Osteoblast (primary cell): ENCODE data around the gene TDRD9. TPM values are rescaled to one million over a fixed set of nuclear protein-coding genes. Genes with fewer than 3 reads are reported as not detected.

Experiments used
- DNase-seq: peaks from one replicate; pipeline ENCODE4 v3.0.0; 2011; ENCODE audit warnings: low spot score, mixed read lengths; ENCODE audit not compliant: insufficient read length; ENCODE audit errors: missing footprints
- H2AFZ ChIP-seq: 2 replicates; pipeline ENCODE4 v1.6.0; 2011; ENCODE audit warnings: mild to moderate bottlenecking, low read length
- H3K27ac ChIP-seq: 2 replicates; pipeline ENCODE4 v1.5.1; 2011; ENCODE audit warnings: mild to moderate bottlenecking, low read depth, low read length, moderate library complexity
- H3K27me3 ChIP-seq: 2 replicates; pipeline ENCODE4 v1.6.0; 2012; ENCODE audit warnings: mild to moderate bottlenecking, control low read depth, inconsistent platforms, low read length, moderate library complexity; ENCODE audit not compliant: insufficient read depth
- H3K36me3 ChIP-seq: 2 replicates; pipeline ENCODE4 v1.5.1; 2011; ENCODE audit warnings: mild to moderate bottlenecking, low read length, control low read depth, moderate library complexity; ENCODE audit not compliant: insufficient read depth
- H3K4me1 ChIP-seq: 2 replicates; pipeline ENCODE4 v1.5.1; 2011; ENCODE audit warnings: mild to moderate bottlenecking, low read length, control low read depth, moderate library complexity; ENCODE audit not compliant: insufficient read depth
- H3K4me2 ChIP-seq: 2 replicates; pipeline ENCODE4 v1.6.0; 2011; ENCODE audit warnings: mild to moderate bottlenecking, low read length; ENCODE audit not compliant: insufficient read depth
- H3K4me3 ChIP-seq: fragments of 200-600 bp; sonication (generic); 3 replicates; pipeline ENCODE4 v1.5.1; 2012; ENCODE audit warnings: mild to moderate bottlenecking, low read length, inconsistent platforms; ENCODE audit not compliant: insufficient read depth
- H3K79me2 ChIP-seq: 2 replicates; pipeline ENCODE4 v1.6.0; 2012; ENCODE audit warnings: mild to moderate bottlenecking, low read length, control low read depth, inconsistent platforms; ENCODE audit not compliant: insufficient read depth
- H3K9me3 ChIP-seq: 2 replicates; pipeline ENCODE4 v1.5.1; 2011; ENCODE audit warnings: low read depth, low read length, control low read depth
- H4K20me1 ChIP-seq: 2 replicates; pipeline ENCODE4 v1.6.0; 2012; ENCODE audit warnings: mild to moderate bottlenecking, low read length, control low read depth; ENCODE audit not compliant: insufficient read depth
- CTCF ChIP-seq: IDR thresholded peaks from 2 replicates; pipeline ENCODE4 v1.5.1; 2011; ENCODE audit warnings: mild to moderate bottlenecking, low read depth, low read length, moderate library complexity; ENCODE audit errors: extremely low read depth
- total RNA-seq: library from RNA; depleted of rRNA; stranded (reverse); fragments of >200 nt; gene quantifications from 2 replicates; pipeline ENCODE4 v1.2.3, GENCODE V29; 2012

Gene TDRD9
- total RNA-seq, 1 donor, result 1.1 TPM

DNA sequence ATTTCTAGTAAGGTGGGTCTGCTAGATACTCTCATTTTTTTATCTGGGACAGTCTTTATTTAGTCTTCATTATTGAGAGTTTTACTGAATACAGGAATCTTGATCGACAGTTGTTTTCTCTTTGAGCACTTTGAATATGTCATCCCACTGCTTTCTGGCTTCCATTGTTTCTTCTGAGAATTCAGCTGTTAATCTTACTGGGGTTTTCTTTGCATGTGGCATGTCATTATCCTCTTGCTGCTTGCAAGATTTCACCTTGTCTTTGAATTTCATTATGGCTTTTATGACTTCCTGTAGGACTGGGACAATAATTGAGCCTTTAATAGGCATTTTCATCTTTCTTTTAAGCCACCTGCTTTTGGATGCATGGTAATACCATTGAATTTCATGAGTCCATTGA lies 60.8 kb downstream of the TDRD9 start:
- no peaks in the 10 kb centered on the region for H4K20me1 ChIP-seq
- DNase-seq, result no peak
- H2AFZ ChIP-seq, result no peak overlapping the region
- no peaks in the 10 kb centered on the region for H3K36me3 ChIP-seq
- H3K4me1 ChIP-seq, result no peaks in the 10 kb centered on the region
- H3K4me3 ChIP-seq, result no peak overlapping the region
- no peak overlapping the region for H3K4me2 ChIP-seq
- no peak overlapping the region for H3K27ac ChIP-seq
- H3K79me2 ChIP-seq, result no peaks in the 10 kb centered on the region
- no peaks in the 10 kb centered on the region for H3K27me3 ChIP-seq
- H3K9me3 ChIP-seq, result no peaks in the 10 kb centered on the region
- TF ChIP-seq CTCF, result no peak

- no peaks in the 10 kb centered on the region for H3K27me3 ChIP-seq
- no peaks in the 10 kb centered on the region for H3K36me3 ChIP-seq
- H3K79me2 ChIP-seq, result no peaks in the 10 kb centered on the region
- no peak overlapping the region for H2AFZ ChIP-seq
- no peak overlapping the region for H3K4me2 ChIP-seq
- H3K4me3 ChIP-seq, result no peak overlapping the region
- DNase-seq, result no peak
- TF ChIP-seq CTCF, result no peak
- no peaks in the 10 kb centered on the region for H3K9me3 ChIP-seq
- H4K20me1 ChIP-seq, result no peaks in the 10 kb centered on the region
- H3K4me1 ChIP-seq, result no peaks in the 10 kb centered on the region
- no peak overlapping the region for H3K27ac ChIP-seq
Observed at GRCh38 chr14:103989964-103990363, 61.7 kb downstream of the TDRD9 start.

DNA sequence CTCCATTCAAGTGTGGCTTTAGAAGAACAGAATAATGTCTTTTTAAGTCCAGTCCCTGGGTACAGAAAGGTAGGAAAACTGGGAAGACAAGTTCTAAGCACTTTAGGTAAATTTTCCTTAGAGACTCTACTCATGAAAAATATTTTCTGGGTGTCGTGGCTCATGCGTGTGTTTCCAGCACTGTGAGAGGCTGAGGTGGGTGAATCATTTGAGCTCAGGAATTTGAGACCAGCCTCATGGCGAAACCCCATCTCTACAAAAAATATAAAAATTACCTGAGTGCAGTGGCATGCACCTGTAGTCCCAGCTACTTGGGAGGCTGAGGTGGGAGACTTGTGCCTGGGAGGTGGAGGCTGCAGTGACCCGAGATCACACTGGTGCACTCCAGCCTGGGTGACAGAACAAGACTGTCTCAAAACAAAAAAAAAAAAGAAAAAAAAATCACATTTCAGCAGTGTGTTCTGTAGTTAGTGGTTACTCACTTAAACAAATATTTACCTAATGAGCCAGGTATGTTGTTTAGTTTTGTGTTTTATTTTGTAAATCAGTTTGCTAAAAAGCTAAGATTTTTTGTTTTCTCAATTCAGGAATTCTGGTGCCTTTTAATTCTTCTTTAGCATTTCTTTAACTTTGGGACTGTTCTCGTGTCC lies 66.4 kb downstream of the TDRD9 start:
- H3K27ac ChIP-seq, result no peak overlapping the region
- H3K4me3 ChIP-seq, result no peak overlapping the region
- no peaks in the 10 kb centered on the region for H3K9me3 ChIP-seq
- no peak for TF ChIP-seq CTCF
- no peaks in the 10 kb centered on the region for H3K79me2 ChIP-seq
- H3K4me1 ChIP-seq, result no peaks in the 10 kb centered on the region
- no peaks in the 10 kb centered on the region for H4K20me1 ChIP-seq
- no peaks in the 10 kb centered on the region for H3K36me3 ChIP-seq
- no peak overlapping the region for H2AFZ ChIP-seq
- peaks cover 8% of the 10 kb centered on the region for H3K27me3 ChIP-seq
- no peak overlapping the region for H3K4me2 ChIP-seq
- peak; percentile 19 for DNase-seq

- peak; percentile 18 for DNase-seq
- Histone ChIP-seq H3K4me3 (no peak overlapping the region), H3K9me3 (no peaks in the 10 kb centered on the region), H3K4me1 (no peaks in the 10 kb centered on the region), H3K4me2 (no peak overlapping the region), H4K20me1 (no peaks in the 10 kb centered on the region), H2AFZ (no peak overlapping the region), H3K27me3 (peaks cover 8% of the 10 kb centered on the region), H3K27ac (no peak overlapping the region), H3K36me3 (no peaks in the 10 kb centered on the region), H3K79me2 (no peaks in the 10 kb centered on the region)
- TF ChIP-seq CTCF, result no peak
Observed at GRCh38 chr14:103995876-103996275, 67.6 kb downstream of the TDRD9 start.
